Measurements from ENCODE around the gene ATF7IP2. TPM values are rescaled to one million over a fixed set of nuclear protein-coding genes. Genes with fewer than 3 reads are reported as not detected.

ATF7IP2 gene
- total and polyA plus RNA-seq, 9 of the 15 experiments (the other 6 are each of a cell fraction or from before 2014, with no cell fraction given), result 131 to 515 (median 196) TPM

- TF ChIP-seq CEBPZ (IDR thresholded peaks at IDR 0.05; ENCODE audit: borderline replicate concordance, low read depth, low read length), result no peak
- no peak for TF ChIP-seq TGIF2 (CRISPR knock-in tag; IDR thresholded peaks at IDR 0.05)
- no peak for TF ChIP-seq EGR1 (conservative IDR thresholded peaks at IDR 0.05)
- TF ChIP-seq HDAC8 (tag; IDR thresholded peaks at IDR 0.05), result no peak
- TF ChIP-seq THAP7 (CRISPR knock-in tag; IDR thresholded peaks at IDR 0.05), result no peak
- TF ChIP-seq ETV1 (tag; conservative IDR thresholded peaks at IDR 0.05; ENCODE audit: low read depth), result no peak
- TF ChIP-seq ERF (CRISPR knock-in tag; IDR thresholded peaks at IDR 0.05), result no peak
- no peak for TF ChIP-seq ZNF512 (tag; IDR thresholded peaks at IDR 0.05)
- TF ChIP-seq NR2C1 (IDR thresholded peaks at IDR 0.05), result no peak
- peak; percentile 46; the same call in 1 of the 2 replicates for TF ChIP-seq NR2C1 (tag; IDR thresholded peaks at IDR 0.05)
- no peak for TF ChIP-seq TARDBP (IDR thresholded peaks at IDR 0.05)
- TF ChIP-seq C11orf30 (IDR thresholded peaks at IDR 0.05; ENCODE audit: low read depth), result no peak
- TF ChIP-seq TFAP4 (CRISPR knock-in tag; IDR thresholded peaks at IDR 0.05; ENCODE audit: borderline replicate concordance), result no peak
- no peak for TF ChIP-seq CREB5 (CRISPR knock-in tag; IDR thresholded peaks at IDR 0.05)
Measured at GRCh38 chr16:10356870-10357842, 28.7 kb upstream of the ATF7IP2 start (continued).
